Activated CD8-positive, alpha-beta T cell treated with anti-CD3 and anti-CD28 coated beads for 36 hours (primary cell): ENCODE results near the gene EIF6. TPM values are rescaled to one million over a fixed set of nuclear protein-coding genes. Genes with fewer than 3 reads are reported as not detected.

Experiments
- ATAC-seq: fragments of 200-7000 bp; cut with Tn5 transposase; one replicate; pipeline ENCODE4 v1.10.0; 2021; ENCODE audit warnings: mild to moderate bottlenecking, moderate library complexity
- CTCF ChIA-PET: fragments of 350-600 bp; sonication (Branson Sonifier 250); formaldehyde crosslinking; loops from one replicate; lab custom pipeline; 2021; ENCODE audit warnings: antibody characterized with exemption; lab: Charles Lee
- POLR2A ChIA-PET: fragments of 350-600 bp; sonication (Branson Sonifier 250); formaldehyde crosslinking; loops from one replicate; lab custom pipeline; 2021; ENCODE audit warnings: antibody characterized with exemption; lab: Charles Lee
- DNase-seq: peaks from one replicate; pipeline ENCODE4 v3.0.0-alpha.2; 2020
- H3K27ac Mint-ChIP-seq: one replicate; pipeline ENCODE4 v1.8.0; 2021; ENCODE audit warnings: mild to moderate bottlenecking, mixed read lengths
- H3K27me3 Mint-ChIP-seq: one replicate; pipeline ENCODE4 v1.8.0; 2021; ENCODE audit warnings: mixed read lengths
- H3K36me3 Mint-ChIP-seq: one replicate; pipeline ENCODE4 v1.8.0; 2021; ENCODE audit warnings: low read depth, mixed read lengths
- H3K4me1 Mint-ChIP-seq: one replicate; pipeline ENCODE4 v1.8.0; 2021; ENCODE audit warnings: low read depth, mixed read lengths
- H3K4me3 Mint-ChIP-seq: one replicate; pipeline ENCODE4 v1.8.0; 2021; ENCODE audit warnings: mild to moderate bottlenecking, moderate library complexity, mixed read lengths
- H3K9me3 Mint-ChIP-seq: one replicate; pipeline ENCODE4 v1.8.0; 2021; ENCODE audit warnings: mixed read lengths
- intact Hi-C: fragments of 100-400 bp; cut with micrococcal nuclease; formaldehyde crosslinking; loops from one replicate; pipeline ENCODE4 v1.10.0; 2022
- total RNA-seq, 2 experiments: library from RNA; stranded (reverse); gene quantifications; one replicate each; pipeline ENCODE4 v1.2.3, GENCODE V29; 2021
- TF ChIP-seq, protein P1 (sequence below): fragments of 200-600 bp; IDR thresholded peaks from one replicate; pipeline ENCODE4 v1.8.0; 2022; ENCODE audit warnings: antibody characterized with exemption, mild to moderate bottlenecking

Gene EIF6
- total RNA-seq, 2 experiments from 2014 or later, result 132 to 144 TPM

DNA sequence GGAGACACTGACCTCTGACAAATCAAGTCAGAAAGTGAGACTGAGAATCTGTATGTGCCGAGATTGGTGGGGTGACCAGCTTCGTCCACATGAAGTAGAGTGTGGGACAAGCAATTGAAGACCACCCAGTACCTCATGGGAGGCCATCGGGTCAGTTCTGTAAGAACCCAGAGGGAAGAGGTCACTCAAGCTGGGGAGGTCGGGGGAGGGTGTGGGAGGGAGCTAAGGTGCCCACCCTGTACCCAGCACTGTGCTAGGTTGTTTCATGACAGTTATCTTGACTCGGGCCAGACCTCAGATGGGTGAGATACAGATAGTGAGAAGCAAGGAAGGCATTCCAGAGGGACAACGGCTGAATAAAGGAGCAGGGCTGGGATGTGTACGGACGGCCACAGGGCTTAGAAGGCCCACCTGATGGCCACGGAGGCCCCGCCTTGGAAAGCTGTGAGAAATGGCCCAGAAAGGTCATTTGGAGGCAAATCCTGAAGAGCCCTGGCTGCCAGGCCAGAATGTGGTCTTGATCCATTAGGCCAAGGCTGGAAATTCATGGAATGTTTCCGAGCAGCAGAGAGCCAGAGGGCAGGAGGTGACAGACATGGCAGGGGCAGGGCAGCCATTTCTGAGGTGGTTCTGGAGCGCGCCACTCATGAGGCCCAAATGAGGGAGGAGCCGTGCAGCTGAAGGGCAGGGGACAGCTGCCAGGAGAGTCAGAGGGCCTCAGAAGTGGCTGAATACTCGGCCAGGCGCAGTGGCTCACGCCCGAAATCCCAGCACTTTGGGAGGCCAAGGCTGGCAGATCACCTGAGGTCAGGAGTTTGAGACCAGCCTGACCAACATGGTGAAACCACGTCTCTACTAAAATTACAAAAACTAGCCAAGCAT lies 14.3 kb downstream of the EIF6 start:
- TF ChIP-seq, protein P1, sequence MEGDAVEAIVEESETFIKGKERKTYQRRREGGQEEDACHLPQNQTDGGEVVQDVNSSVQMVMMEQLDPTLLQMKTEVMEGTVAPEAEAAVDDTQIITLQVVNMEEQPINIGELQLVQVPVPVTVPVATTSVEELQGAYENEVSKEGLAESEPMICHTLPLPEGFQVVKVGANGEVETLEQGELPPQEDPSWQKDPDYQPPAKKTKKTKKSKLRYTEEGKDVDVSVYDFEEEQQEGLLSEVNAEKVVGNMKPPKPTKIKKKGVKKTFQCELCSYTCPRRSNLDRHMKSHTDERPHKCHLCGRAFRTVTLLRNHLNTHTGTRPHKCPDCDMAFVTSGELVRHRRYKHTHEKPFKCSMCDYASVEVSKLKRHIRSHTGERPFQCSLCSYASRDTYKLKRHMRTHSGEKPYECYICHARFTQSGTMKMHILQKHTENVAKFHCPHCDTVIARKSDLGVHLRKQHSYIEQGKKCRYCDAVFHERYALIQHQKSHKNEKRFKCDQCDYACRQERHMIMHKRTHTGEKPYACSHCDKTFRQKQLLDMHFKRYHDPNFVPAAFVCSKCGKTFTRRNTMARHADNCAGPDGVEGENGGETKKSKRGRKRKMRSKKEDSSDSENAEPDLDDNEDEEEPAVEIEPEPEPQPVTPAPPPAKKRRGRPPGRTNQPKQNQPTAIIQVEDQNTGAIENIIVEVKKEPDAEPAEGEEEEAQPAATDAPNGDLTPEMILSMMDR, result no peak
- Mint-ChIP-seq H3K4me3 (no peak overlapping the region), H3K36me3 (peaks cover 13% of the 10 kb centered on the region), H3K9me3 (no peaks in the 10 kb centered on the region), H3K27me3 (no peaks in the 10 kb centered on the region), H3K27ac (no peak overlapping the region), H3K4me1 (peaks cover 2% of the 10 kb centered on the region)
- CTCF ChIA-PET, result interaction anchor here (0.8 to 4.9 kb wide), 9 partner anchors 8 to 174 kb away, joined by 3 to 38 read pairs (median 4); partner anchors contain the start of genes EDEM2 and MMP24OS
- intact Hi-C loops, result no loop called here
- POLR2A ChIA-PET, result interaction anchor here (1.7 kb wide), 1 partner anchor 14 kb away, joined by 5 read pairs; the partner anchor contains the start of gene EIF6
- no peak for ATAC-seq
- DNase-seq, result no peak

DNA sequence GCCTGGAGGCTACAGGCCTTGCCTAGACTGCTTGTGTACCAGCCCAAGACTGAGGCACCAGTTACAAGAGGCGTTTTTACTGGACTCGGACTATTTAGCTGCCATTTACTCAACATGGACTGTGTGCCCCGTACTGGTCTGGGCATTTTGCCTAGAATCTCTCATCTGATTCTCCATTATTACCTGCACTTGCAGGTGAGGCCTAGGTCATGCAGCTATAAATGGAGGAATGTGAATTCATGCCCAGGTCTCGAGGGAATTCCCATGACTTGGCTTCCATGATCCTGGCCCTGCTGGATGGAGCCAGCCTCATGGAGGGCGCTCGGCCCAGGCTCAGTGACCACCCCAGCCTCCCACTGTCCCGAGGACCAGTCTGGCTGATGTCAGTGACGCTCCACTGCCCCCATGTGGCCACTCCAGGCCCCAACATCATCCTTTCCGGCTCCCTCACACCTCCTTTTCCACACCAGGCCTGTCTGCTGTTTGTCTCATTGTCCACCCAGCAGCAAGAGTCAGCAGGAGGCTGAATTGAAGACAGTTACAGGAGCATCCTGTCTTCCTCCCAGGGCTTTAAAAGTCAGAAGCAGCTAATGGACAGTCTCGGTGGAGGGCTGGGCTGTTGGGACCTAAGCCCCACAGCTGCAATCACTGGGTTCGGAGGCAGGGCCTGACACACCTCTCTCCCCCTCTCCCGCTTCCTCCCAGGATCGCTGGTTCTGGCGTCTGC lies 15.4 kb downstream of the EIF6 start:
- Mint-ChIP-seq H3K4me1 (peaks cover 2% of the 10 kb centered on the region), H3K27ac (no peak overlapping the region), H3K9me3 (no peaks in the 10 kb centered on the region), H3K4me3 (no peak overlapping the region), H3K36me3 (peaks cover 13% of the 10 kb centered on the region), H3K27me3 (no peaks in the 10 kb centered on the region)
- intact Hi-C loops, result no loop called here
- TF ChIP-seq, protein P1, result peak; percentile 71
- POLR2A ChIA-PET, result interaction anchor here (0.9 to 1.7 kb wide), 4 partner anchors 9 to 35 kb away, joined by 3 to 5 read pairs (median 4); partner anchors contain the start of genes EIF6 and MMP24OS
- CTCF ChIA-PET, result interaction anchor here (0.6 to 4.9 kb wide), 21 partner anchors 9 to 443 kb away, joined by 3 to 38 read pairs (median 3); partner anchors contain the start of genes EDEM2, EIF6, MMP24OS and NCOA6
- ATAC-seq (peak; percentile 82), DNase-seq (peak; percentile 73)

DNA sequence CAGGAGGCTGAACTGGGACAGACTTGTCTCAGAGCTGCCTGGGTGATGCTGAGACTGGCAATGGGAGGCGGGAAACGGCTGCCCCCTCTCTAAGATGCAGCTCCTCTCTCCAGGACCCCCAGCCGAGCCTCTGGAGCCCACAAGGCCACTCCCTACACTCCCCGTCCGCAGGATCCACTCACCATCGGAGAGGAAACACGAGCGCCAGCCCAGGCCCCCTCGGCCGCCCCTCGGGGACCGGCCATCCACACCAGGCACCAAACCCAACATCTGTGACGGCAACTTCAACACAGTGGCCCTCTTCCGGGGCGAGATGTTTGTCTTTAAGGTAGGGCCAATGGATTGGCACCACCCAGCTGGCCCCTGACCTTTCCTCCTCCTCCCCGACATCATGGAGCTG lies 17.5 kb downstream of the EIF6 start:
- TF ChIP-seq, protein P1, result no peak

DNA sequence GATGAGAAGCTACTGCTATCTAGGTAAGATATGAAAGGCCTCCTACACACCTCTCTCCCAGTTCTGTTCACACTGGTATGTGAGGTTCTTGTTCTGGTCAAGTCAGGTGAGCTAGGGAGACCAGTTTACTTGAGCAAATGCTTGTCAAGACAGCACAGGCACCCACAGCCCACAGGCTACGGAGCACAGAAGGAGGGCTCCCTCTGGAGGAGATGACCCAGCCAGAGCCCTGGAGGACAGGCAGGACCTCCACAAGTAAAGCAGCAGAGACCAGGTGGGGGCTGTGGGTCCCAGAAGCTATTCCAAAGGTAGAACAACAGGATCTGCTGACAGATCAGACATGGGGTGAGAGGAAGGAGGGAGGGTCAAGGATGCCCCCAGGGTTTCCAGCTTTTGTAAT lies 19.8 kb downstream of the EIF6 start:
- Mint-ChIP-seq H3K4me3 (no peak overlapping the region), H3K27me3 (no peaks in the 10 kb centered on the region), H3K9me3 (no peaks in the 10 kb centered on the region), H3K36me3 (peaks cover 9% of the 10 kb centered on the region), H3K27ac (no peak overlapping the region), H3K4me1 (peaks cover 2% of the 10 kb centered on the region)
- TF ChIP-seq, protein P1, result no peak
- DNase-seq (no peak), ATAC-seq (no peak)
- CTCF ChIA-PET, result interaction anchor here (0.9 to 1.4 kb wide), 5 partner anchors 8 to 200 kb away, joined by 3 to 4 read pairs (median 4); no protein-coding TSS in a partner anchor
- intact Hi-C loops, result no loop called here
- POLR2A ChIA-PET, result interaction anchor here (0.8 to 1.8 kb wide), 4 partner anchors 15 to 65 kb away, joined by 3 to 7 read pairs (median 3); no protein-coding TSS in a partner anchor

More for the DNA sequence above, 17.5 kb downstream of the EIF6 start:
- Mint-ChIP-seq H3K27ac (no peak overlapping the region), H3K27me3 (no peaks in the 10 kb centered on the region), H3K4me1 (peaks cover 2% of the 10 kb centered on the region), H3K9me3 (no peaks in the 10 kb centered on the region), H3K4me3 (no peak overlapping the region), H3K36me3 (peaks cover 13% of the 10 kb centered on the region)
- ChIA-PET POLR2A (interaction anchor here (0.7 to 1.5 kb wide), 3 partner anchors 9 to 12 kb away, joined by 3 to 6 read pairs (median 3); no protein-coding TSS in a partner anchor), CTCF (interaction anchor here (1.2 to 1.9 kb wide), 2 partner anchors 13 to 36 kb away, joined by 3 to 5 read pairs; no protein-coding TSS in a partner anchor)
- intact Hi-C loops, result no loop called here
- no peak for ATAC-seq
- no peak for DNase-seq
